Measurements from ENCODE around the gene RTN3. TPM values are rescaled to one million over a fixed set of nuclear protein-coding genes. Genes with fewer than 3 reads are reported as not detected.

Gene RTN3
- total RNA-seq, 1 donor from 2014 or later: 279 TPM

DNA sequence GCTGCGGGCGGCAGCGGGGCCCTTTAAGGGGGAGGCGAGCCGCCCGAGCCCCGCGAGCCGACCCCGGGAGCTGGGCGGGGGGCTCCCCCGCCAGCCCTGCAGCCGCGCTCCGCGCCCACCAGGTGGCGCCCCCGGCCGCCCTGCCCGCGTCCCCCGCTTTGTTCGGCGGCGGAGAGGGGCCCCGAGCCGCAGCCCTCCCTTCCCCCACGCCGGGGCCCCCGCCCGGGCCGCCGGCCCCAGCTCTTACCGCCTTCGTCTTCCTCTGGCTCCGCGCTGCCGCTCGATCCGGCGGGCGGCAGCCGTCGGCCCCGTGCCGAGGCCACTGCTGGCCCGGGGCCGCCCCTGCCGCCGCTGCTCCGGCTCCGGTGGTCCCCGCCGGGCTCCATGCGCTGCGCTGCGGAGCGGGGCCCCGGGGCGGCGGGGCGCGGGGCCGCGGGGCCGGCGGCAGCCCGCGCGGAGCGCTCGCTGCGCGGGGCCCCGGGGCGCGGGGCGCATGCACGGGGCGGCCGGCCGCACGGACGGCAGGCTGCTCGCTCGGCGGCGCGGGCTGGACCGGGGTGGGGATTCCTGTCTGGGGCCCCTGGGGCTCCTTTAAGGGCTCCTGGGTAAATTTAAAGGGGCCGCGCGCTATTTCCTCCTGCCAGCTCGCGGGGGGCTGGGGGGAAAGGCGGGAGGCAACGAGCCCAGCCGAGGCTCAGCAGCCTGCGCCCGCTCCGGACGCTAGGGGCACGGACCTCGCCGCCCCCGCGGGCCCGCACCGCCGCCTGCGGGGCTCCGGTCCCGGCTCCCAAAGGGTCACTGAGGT is 87.1 kb downstream of the RTN3 start, which contains the start of gene ZFTA:
ZFTA (minus strand) TSS at position 539 of the 805 bp plus-strand sequence; CDS start at position 386, 153 bp downstream.
- Histone ChIP-seq H3K9me3 (ENCODE audit: low read depth) (no peaks in the 10 kb centered on the region), H3K9ac (peak within 1 kb of the TSS; percentile 53), H3K27ac (peak within 1 kb of the TSS; percentile 91), H4K20me1 (ENCODE audit: low read depth) (peaks cover 44% of the 10 kb centered on the region), H2AFZ (replicated peaks) (peak within 1 kb of the TSS; percentile 7), H3K36me3 (no peaks in the 10 kb centered on the region), H3K4me2 (peak within 1 kb of the TSS; percentile 85), H3K27me3 (no peaks in the 10 kb centered on the region), H3K4me3 (peak within 1 kb of the TSS; percentile 94), H3K4me1 (peaks cover 37% of the 10 kb centered on the region), H3K79me2 (ENCODE audit: low read depth) (peaks cover 65% of the 10 kb centered on the region), H3F3A (ENCODE audit: low read depth) (peaks cover 65% of the 10 kb centered on the region)
- peak within 1 kb of the TSS; percentile 97 for H3K27ac Mint-ChIP-seq
- no peak for TF ChIP-seq EZH2phosphoT487 (IDR thresholded peaks at IDR 0.05)
- TF ChIP-seq, protein P1, sequence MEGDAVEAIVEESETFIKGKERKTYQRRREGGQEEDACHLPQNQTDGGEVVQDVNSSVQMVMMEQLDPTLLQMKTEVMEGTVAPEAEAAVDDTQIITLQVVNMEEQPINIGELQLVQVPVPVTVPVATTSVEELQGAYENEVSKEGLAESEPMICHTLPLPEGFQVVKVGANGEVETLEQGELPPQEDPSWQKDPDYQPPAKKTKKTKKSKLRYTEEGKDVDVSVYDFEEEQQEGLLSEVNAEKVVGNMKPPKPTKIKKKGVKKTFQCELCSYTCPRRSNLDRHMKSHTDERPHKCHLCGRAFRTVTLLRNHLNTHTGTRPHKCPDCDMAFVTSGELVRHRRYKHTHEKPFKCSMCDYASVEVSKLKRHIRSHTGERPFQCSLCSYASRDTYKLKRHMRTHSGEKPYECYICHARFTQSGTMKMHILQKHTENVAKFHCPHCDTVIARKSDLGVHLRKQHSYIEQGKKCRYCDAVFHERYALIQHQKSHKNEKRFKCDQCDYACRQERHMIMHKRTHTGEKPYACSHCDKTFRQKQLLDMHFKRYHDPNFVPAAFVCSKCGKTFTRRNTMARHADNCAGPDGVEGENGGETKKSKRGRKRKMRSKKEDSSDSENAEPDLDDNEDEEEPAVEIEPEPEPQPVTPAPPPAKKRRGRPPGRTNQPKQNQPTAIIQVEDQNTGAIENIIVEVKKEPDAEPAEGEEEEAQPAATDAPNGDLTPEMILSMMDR (IDR thresholded peaks at IDR 0.05): peak; percentile 70
- no peak for TF ChIP-seq EZH2 (IDR thresholded peaks at IDR 0.05)
- DNase-seq (ENCODE audit: low spot score): peak; percentile 90
- H3K4me1 Mint-ChIP-seq: peaks cover 41% of the 10 kb centered on the region
- peak within 1 kb of the TSS; percentile 98 for H3K4me3 Mint-ChIP-seq
- peaks cover 9% of the 10 kb centered on the region for H3K36me3 Mint-ChIP-seq
- H3K9me3 Mint-ChIP-seq: no peaks in the 10 kb centered on the region
- H3K27me3 Mint-ChIP-seq (ENCODE audit: insufficient read depth, low read depth): peaks cover 22% of the 10 kb centered on the region

DNA sequence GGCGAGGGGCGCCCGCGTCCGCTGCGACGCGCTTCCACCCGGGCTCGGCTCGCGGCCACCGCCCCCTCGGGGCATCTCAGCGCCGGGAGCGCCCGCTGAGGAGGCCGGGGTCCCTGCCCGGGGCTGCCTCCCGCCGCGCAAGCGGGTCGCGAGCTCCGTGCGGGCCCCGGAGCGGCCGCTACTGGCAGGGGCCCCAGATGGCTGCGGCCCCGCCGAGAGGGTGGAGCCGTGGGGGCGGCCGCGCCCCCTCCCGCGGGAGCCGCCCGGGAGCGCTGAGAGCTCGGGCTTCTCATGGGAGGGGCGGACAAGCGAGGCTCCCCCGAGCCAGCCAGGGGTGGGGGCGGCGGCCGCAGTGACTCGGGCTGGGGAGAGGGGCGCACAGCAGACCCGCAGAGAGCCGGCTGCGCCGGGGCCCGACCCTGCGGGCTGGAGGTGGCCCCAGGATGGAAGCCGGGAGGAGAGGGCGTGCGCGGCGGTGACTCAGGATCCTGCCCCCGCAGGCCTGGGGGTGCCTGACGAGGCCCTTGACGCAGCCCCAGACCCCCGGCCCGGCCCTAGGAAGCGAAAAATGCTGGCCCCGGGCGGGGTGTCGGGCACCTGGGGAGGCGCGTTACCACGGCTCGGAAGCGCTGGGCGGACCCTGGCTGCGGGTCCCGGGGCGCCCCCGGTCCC is 87.9 kb downstream of the RTN3 start:
- peaks cover 37% of the 10 kb centered on the region for H4K20me1 ChIP-seq (ENCODE audit: low read depth)
- H3K4me3 ChIP-seq: peak overlapping the region; percentile 94
- Mint-ChIP-seq H3K9me3 (no peaks in the 10 kb centered on the region), H3K4me1 (peaks cover 41% of the 10 kb centered on the region), H3K27me3 (ENCODE audit: insufficient read depth, low read depth) (peaks cover 20% of the 10 kb centered on the region), H3K4me3 (peak overlapping the region; percentile 59), H3K36me3 (peaks cover 9% of the 10 kb centered on the region), H3K27ac (no peak overlapping the region)
- H3K79me2 ChIP-seq (ENCODE audit: low read depth): peaks cover 58% of the 10 kb centered on the region
- H2AFZ ChIP-seq (replicated peaks): peak overlapping the region; percentile 7
- H3K27me3 ChIP-seq: no peaks in the 10 kb centered on the region
- no peaks in the 10 kb centered on the region for H3K36me3 ChIP-seq
- H3K27ac ChIP-seq: peak overlapping the region; percentile 67
- peak overlapping the region; percentile 85 for H3K4me2 ChIP-seq
- H3K9me3 ChIP-seq (ENCODE audit: low read depth): no peaks in the 10 kb centered on the region
- H3K4me1 ChIP-seq: peaks cover 35% of the 10 kb centered on the region
- peak; percentile 61 for DNase-seq (ENCODE audit: low spot score)
- peak overlapping the region; percentile 38 for H3K9ac ChIP-seq
- H3F3A ChIP-seq (ENCODE audit: low read depth): peaks cover 57% of the 10 kb centered on the region
- TF ChIP-seq EZH2phosphoT487 (IDR thresholded peaks at IDR 0.05) (no peak), EZH2 (IDR thresholded peaks at IDR 0.05) (no peak)
- TF ChIP-seq, protein P1 (IDR thresholded peaks at IDR 0.05): no peak

DNA sequence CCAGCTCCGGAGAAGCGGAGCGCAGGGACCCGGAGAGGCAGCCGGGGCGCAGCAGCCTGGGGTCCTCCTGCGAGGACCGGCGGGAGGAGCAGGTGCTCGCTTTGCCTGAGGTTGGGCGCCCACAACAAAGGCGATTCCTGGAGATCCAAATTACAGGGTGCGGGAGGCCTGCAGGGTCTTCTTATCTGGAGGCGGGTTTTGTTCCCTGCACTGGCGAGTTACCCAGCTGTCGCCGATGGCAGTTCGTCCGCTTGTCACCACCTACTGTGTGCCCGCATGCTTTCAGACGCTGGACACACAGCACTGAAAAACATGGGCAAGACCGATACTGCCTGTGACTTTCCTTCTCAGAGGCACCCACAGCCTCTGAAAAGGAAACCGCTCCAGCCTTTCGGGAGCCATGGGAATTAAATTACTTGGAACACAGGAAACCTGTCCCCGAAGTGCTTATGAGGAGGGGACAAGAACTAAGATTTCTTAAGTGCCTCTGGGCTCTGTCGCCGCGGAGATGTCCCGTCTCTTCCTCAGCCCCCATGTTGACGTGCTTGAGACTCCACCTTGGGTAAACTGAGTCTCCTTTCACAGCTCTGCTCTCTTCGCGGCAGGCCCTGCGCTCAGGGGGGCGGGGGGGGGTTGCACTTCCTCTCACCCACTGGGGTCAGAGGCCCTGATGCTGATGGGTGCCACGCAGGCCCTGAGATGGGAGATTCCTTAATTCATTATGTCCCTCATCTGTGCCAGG is 88.6 kb downstream of the RTN3 start:
- Mint-ChIP-seq H3K27ac (peak overlapping the region; percentile 60), H3K4me3 (peak overlapping the region; percentile 90), H3K27me3 (ENCODE audit: insufficient read depth, low read depth) (peaks cover 20% of the 10 kb centered on the region), H3K9me3 (no peaks in the 10 kb centered on the region), H3K36me3 (peaks cover 9% of the 10 kb centered on the region), H3K4me1 (peaks cover 41% of the 10 kb centered on the region)
- Histone ChIP-seq H3F3A (ENCODE audit: low read depth) (peaks cover 50% of the 10 kb centered on the region), H3K36me3 (no peaks in the 10 kb centered on the region), H3K4me3 (peak overlapping the region; percentile 94), H3K27me3 (no peaks in the 10 kb centered on the region), H3K9me3 (ENCODE audit: low read depth) (no peaks in the 10 kb centered on the region), H4K20me1 (ENCODE audit: low read depth) (peaks cover 30% of the 10 kb centered on the region), H2AFZ (replicated peaks) (peak overlapping the region; percentile 7), H3K9ac (peak overlapping the region; percentile 38), H3K4me2 (peak overlapping the region; percentile 85), H3K79me2 (ENCODE audit: low read depth) (peaks cover 51% of the 10 kb centered on the region), H3K4me1 (peaks cover 29% of the 10 kb centered on the region), H3K27ac (peak overlapping the region; percentile 67)
- DNase-seq (ENCODE audit: low spot score): peak; percentile 64
- TF ChIP-seq EZH2phosphoT487 (IDR thresholded peaks at IDR 0.05): no peak

All from neural progenitor cell (in vitro differentiated cells).